Heart right ventricle (tissue), 16 donors: ENCODE data around the gene CTDSPL. TPM values are rescaled to one million over a fixed set of nuclear protein-coding genes. Genes with fewer than 3 reads are reported as not detected.

Experiments
- ATAC-seq, 8 donors: fragments of 200-7000 bp; cut with Tn5 transposase; one replicate each; pipeline ENCODE4 v1.9.1; 2020; ENCODE audit warnings: mild to moderate bottlenecking in 8 of 8, moderate library complexity in 8 of 8, moderate number of reproducible peaks in 1 of 8
- DNase-seq, 2 donors: peaks; one replicate each; pipeline ENCODE4 v3.0.0-alpha.2; 2020
- H3K27ac ChIP-seq, 10 donors: fragments of 200-600 bp; sonication (generic) in 2 of 10; one replicate each; pipeline versions ENCODE4 v1.5.0 to v1.8.0; 2020 to 2022; ENCODE audit warnings: mild to moderate bottlenecking in 3 of 10
- H3K27me3 ChIP-seq, 7 donors: fragments of 200-600 bp; one replicate each; pipeline ENCODE4 v1.8.0; 2021 to 2022; ENCODE audit warnings: mild to moderate bottlenecking in 2 of 7
- H3K36me3 ChIP-seq, 9 donors: fragments of 200-600 bp; sonication (generic) in 1 of 9; one replicate each; pipeline versions ENCODE4 v1.5.0 to v1.8.0; 2020 to 2022; ENCODE audit warnings: mild to moderate bottlenecking in 2 of 9
- H3K4me1 ChIP-seq, 9 donors: fragments of 200-600 bp; sonication (generic) in 1 of 9; one replicate each; pipeline versions ENCODE4 v1.5.0 to v1.8.0; 2020 to 2022; ENCODE audit warnings: mild to moderate bottlenecking in 4 of 9
- H3K4me3 ChIP-seq, 10 donors: fragments of 200-600 bp; sonication (generic) in 2 of 10; one replicate each; pipeline versions ENCODE4 v1.5.0 to v1.8.0; 2020 to 2022; ENCODE audit warnings: mild to moderate bottlenecking in 7 of 10, moderate library complexity in 2 of 10
- H3K9me3 ChIP-seq, 11 donors: fragments of 200-600 bp in 10 of 11; sonication (generic) in 2 of 11; one replicate each; pipeline versions ENCODE4 v1.5.0 to v1.8.0; 2013 to 2022; ENCODE audit warnings: mild to moderate bottlenecking in 2 of 11, control low read depth in 1 of 11, moderate library complexity in 1 of 11
- CTCF ChIP-seq, 9 donors: fragments of 200-600 bp; sonication (generic) in 2 of 9; IDR thresholded peaks; one replicate each; pipeline versions ENCODE4 v1.5.0 to v1.8.0; 2021 to 2022; ENCODE audit warnings: antibody characterized with exemption in 9 of 9, mild to moderate bottlenecking in 5 of 9, moderate library complexity in 1 of 9
- WGBS, 2 donors: extraction: QIAGEN DNeasy Blood & Tissue Kit; methylation state at CpG; one replicate each; pipeline ENCODE4 v1.1.7; 2013; ENCODE audit warnings: inconsistent platforms in 1 of 2; 5-methylcytosine and 5-hydroxymethylcytosine counted together
- intact Hi-C, 10 donors: fragments of 100-400 bp; cut with DNase I; formaldehyde crosslinking; loops; one replicate each; pipeline versions ENCODE4 v1.11.1 to v1.14.2; 2022
- polyA plus RNA-seq, 2 donors: library from polyadenylated mRNA; stranded (reverse); fragments of 200-250 nt; gene quantifications; one replicate each; pipeline ENCODE4 v1.2.3, GENCODE V29; 2013
- total RNA-seq, 10 donors: library from RNA; stranded (reverse); fragmentation: NEBNext Ultra II Directional in 3 of 10; extraction: Animal tissue kit (Norgen Biotek cat#: 25700) in 3 of 10; gene quantifications; one replicate each; pipeline versions ENCODE4 v1.2.1 to v1.2.4, GENCODE V29; 2021 to 2023
- donor health status: Arrhythmogenic right ventricular cardiomyopathy.
- donor health status: ischemic (EF 13 %, LVEDD 7.1; RV severe dilation, severe dysfunction).
- donor health status: healthy with polysubstance abuse.
- donor health status: DM: no; HTN: yes; CAD: no.
- donor health status: DM: no; HTN: no; CAD: no.
- donor health status: ischemic (EF 25% LVEDD 6.9; RV normal size, moderate dysfunction).
- donor health status: ischemic (EF 25% LVEDD 5.7; RV mildly dilated, moderate dysfunction).
- donor health status: healthy.
- donor health status: DM: yes; HTN: yes; CAD: no.
- donor health status: Ischemic cardiomyopathy.
- donor health status: ischemic (EF 35%, LVEDD 5.7; RV mildly dilated, moderate dysfunction).
- donor health status: nonischemic (EF 11% LVEDD 7.7; RV severe dilation, severe dysfunction).
- donor health status: DM: yes; HTN: yes; CAD: no.
- donor health status: PGD.
- donor health status: ischemic (EF 29% LVEDD 5.4; RV normal size, mild dysfunction).
- donor health status: nonischemic (EF 23%, LVEDD 6.1; RV moderate dilation, normal function).

The CTDSPL gene
- total and polyA plus RNA-seq, 12 donors, result 5.4 to 51.5 (median 41.2) TPM

- intact Hi-C loops, result loop anchor here in 3 of 10 donors (10.0 kb wide), 3 partner anchors 466 to 646 kb away; no protein-coding TSS in a partner anchor
- H3K4me1 ChIP-seq, result peaks cover 0 to 11% (median 0%) of the 10 kb centered on the region in 9 donors
- no peak for TF ChIP-seq CTCF (IDR thresholded peaks at IDR 0.05)
- H3K27me3 ChIP-seq, result no peaks in the 10 kb centered on the region
- no peak for ATAC-seq
- H3K4me3 ChIP-seq, result no peak overlapping the region
- no peak for DNase-seq
- peaks cover 0 to 69% (median 13%) of the 10 kb centered on the region in 9 donors for H3K36me3 ChIP-seq
- no peaks in the 10 kb centered on the region for H3K9me3 ChIP-seq
- 90% methylated on average over 16 of the region's 16 CpGs for WGBS, 2 donors
- no peak overlapping the region for H3K27ac ChIP-seq
These were observed 147.4 kb downstream of the CTDSPL start for GRCh38 chr3:38008971-38009580.

- Histone ChIP-seq H3K4me1 (peaks cover 0 to 4% (median 0%) of the 10 kb centered on the region in 9 donors), H3K36me3 (peaks cover 0 to 78% (median 18%) of the 10 kb centered on the region in 9 donors), H3K9me3 (peaks cover 0 to 4% (median 0%) of the 10 kb centered on the region in 11 donors), H3K27me3 (no peaks in the 10 kb centered on the region), H3K27ac (no peak overlapping the region), H3K4me3 (no peak overlapping the region)
- WGBS, 2 donors, result 93 to 96% methylated on average over 27 of the region's 27 CpGs
- DNase-seq, result no peak
- ATAC-seq, result no peak
- intact Hi-C loops, result loop anchor here in 3 of 10 donors (10.0 kb wide), 3 partner anchors 465 to 645 kb away; no protein-coding TSS in a partner anchor
- TF ChIP-seq CTCF (IDR thresholded peaks at IDR 0.05), result no peak
These were observed 148.3 kb downstream of the CTDSPL start for GRCh38 chr3:38009807-38010591.

GRCh38 chr3:38011111-38011510, 149.4 kb downstream of the CTDSPL start:
- peaks cover 0 to 86% (median 29%) of the 10 kb centered on the region in 9 donors for H3K36me3 ChIP-seq
- WGBS, 2 donors, result 89 to 90% methylated on average over 21 of the region's 21 CpGs
- H3K4me1 ChIP-seq, result peaks cover 0 to 4% (median 0%) of the 10 kb centered on the region in 9 donors
- intact Hi-C loops, result no loop called here
- TF ChIP-seq CTCF (IDR thresholded peaks at IDR 0.05), result no peak
- no peak overlapping the region for H3K27ac ChIP-seq
- DNase-seq (no peak), ATAC-seq (no peak)
- peaks cover 0 to 6% (median 0%) of the 10 kb centered on the region in 11 donors for H3K9me3 ChIP-seq
- H3K27me3 ChIP-seq, result no peaks in the 10 kb centered on the region
- H3K4me3 ChIP-seq, result no peak overlapping the region

- H3K27me3 ChIP-seq, result no peaks in the 10 kb centered on the region
- no peak overlapping the region for H3K27ac ChIP-seq
- no peak for TF ChIP-seq CTCF (IDR thresholded peaks at IDR 0.05)
- intact Hi-C loops, result no loop called here
- ATAC-seq, result no peak
- H3K4me3 ChIP-seq, result no peak overlapping the region
- no peak for DNase-seq
- H3K9me3 ChIP-seq, result peaks cover 0 to 11% (median 0%) of the 10 kb centered on the region in 11 donors
- peaks cover 0 to 85% (median 26%) of the 10 kb centered on the region in 9 donors for H3K36me3 ChIP-seq
- WGBS, 2 donors, result 94 to 97% methylated on average over 3 of the region's 3 CpGs
- peaks cover 0 to 11% (median 0%) of the 10 kb centered on the region in 9 donors for H3K4me1 ChIP-seq
These were observed 153.8 kb downstream of the CTDSPL start for GRCh38 chr3:38015485-38015884.
